ENCODE results near the gene COQ3.

- no peak for TF ChIP-seq CTCF (IDR thresholded peaks at IDR 0.05)
- TF ChIP-seq POLR2AphosphoS5 (IDR thresholded peaks at IDR 0.05) = no peak
These were observed 40.9 kb downstream of the COQ3 start for GRCh38 chr6:99353126-99353525.

Data from esophagus muscularis mucosa (tissue), 3 donors.